IMR-90 (cell line): ENCODE measurements around the gene DNAJC22. TPM values are rescaled to one million over a fixed set of nuclear protein-coding genes. Genes with fewer than 3 reads are reported as not detected.

Experiments
- ATAC-seq: fragments of 200-7000 bp; cut with Tn5 transposase; 2 replicates; pipeline ENCODE4 v1.9.1; 2020; ENCODE audit warnings: low read depth, mild to moderate bottlenecking, moderate library complexity
- BruUV-seq: library from RNA; stranded (reverse); fragments of 400-500 nt; replicated peaks from 2 replicates; lab custom pipeline; 2021; lab: Mats Ljungman, UMichigan
- CTCF ChIA-PET: fragments of 300-600 bp; formaldehyde crosslinking; extraction: SDS; loops from one replicate; lab custom pipeline; 2021; ENCODE audit warnings: antibody characterized with exemption; lab: Yijun Ruan, JAX
- POLR2A ChIA-PET: fragments of 300-600 bp; sonication (Branson Sonifier 250); formaldehyde crosslinking; loops from one replicate; lab custom pipeline; 2022; ENCODE audit warnings: antibody characterized with exemption; ENCODE audit not compliant: unreplicated experiment; lab: Charles Lee
- DNase-seq: peaks from one replicate; pipeline ENCODE4 v3.0.0; 2013
- H2AFZ ChIP-seq: replicated peaks from 2 replicates; pipeline ENCODE3; 2013; ENCODE audit warnings: low read length, mild to moderate bottlenecking; ENCODE audit not compliant: poor library complexity
- H2AK5ac ChIP-seq: 2 replicates; pipeline ENCODE4 v1.6.1; 2013; ENCODE audit warnings: low read depth, low read length, inconsistent platforms
- H2AK9ac ChIP-seq: replicated peaks from 2 replicates; pipeline ENCODE3; 2013; ENCODE audit warnings: mild to moderate bottlenecking, low read depth, low read length, moderate library complexity; ENCODE audit not compliant: poor library complexity
- H2BK120ac ChIP-seq: 2 replicates; pipeline ENCODE4 v1.6.1; 2013; ENCODE audit warnings: low read depth, low read length, inconsistent platforms
- H2BK15ac ChIP-seq: 3 replicates; pipeline ENCODE4 v1.6.1; 2013; ENCODE audit warnings: low read depth, low read length, inconsistent platforms
- H2BK20ac ChIP-seq: 2 replicates; pipeline ENCODE4 v1.6.1; 2013; ENCODE audit warnings: low read depth, mild to moderate bottlenecking, inconsistent platforms, low read length, moderate library complexity
- H2BK5ac ChIP-seq: 2 replicates; pipeline ENCODE4 v1.6.1; 2013; ENCODE audit warnings: mild to moderate bottlenecking, low read depth, low read length, inconsistent platforms; ENCODE audit not compliant: poor library complexity, severe bottlenecking
- H3K14ac ChIP-seq: replicated peaks from 2 replicates; pipeline ENCODE4 v1.6.1; 2013; ENCODE audit warnings: low read depth, low read length, inconsistent platforms
- H3K18ac ChIP-seq: 2 replicates; pipeline ENCODE4 v1.6.1; 2013; ENCODE audit warnings: low read depth, low read length, control low read depth
- H3K23ac ChIP-seq: 2 replicates; pipeline ENCODE4 v1.6.1; 2013; ENCODE audit warnings: low read depth, low read length, inconsistent platforms
- H3K27ac ChIP-seq: 2 replicates; pipeline ENCODE4 v1.5.1; 2013; ENCODE audit warnings: mild to moderate bottlenecking, control low read depth, low read length; ENCODE audit not compliant: insufficient read depth
- H3K27me3 ChIP-seq: 2 replicates; pipeline ENCODE4 v1.6.1; 2013; ENCODE audit warnings: low read length; ENCODE audit not compliant: control insufficient read depth, insufficient read depth
- H3K36me3 ChIP-seq: 2 replicates; pipeline ENCODE4 v1.6.1; 2013; ENCODE audit warnings: low read length, mixed read lengths; ENCODE audit not compliant: control insufficient read depth, insufficient read depth
- H3K4ac ChIP-seq: 2 replicates; pipeline ENCODE4 v1.6.1; 2013; ENCODE audit warnings: low read depth, low read length, inconsistent platforms
- H3K4me1 ChIP-seq: 2 replicates; pipeline ENCODE4 v1.6.1; 2013; ENCODE audit warnings: low read length, mixed read lengths; ENCODE audit not compliant: control insufficient read depth, insufficient read depth
- H3K4me2 ChIP-seq: 2 replicates; pipeline ENCODE4 v1.6.1; 2013; ENCODE audit warnings: low read depth, mild to moderate bottlenecking, control low read depth, low read length, moderate library complexity
- H3K4me3 ChIP-seq: 2 replicates; pipeline ENCODE4 v1.5.1; 2013; ENCODE audit warnings: low read depth, mild to moderate bottlenecking, control low read depth, low read length, moderate library complexity; ENCODE audit not compliant: insufficient read depth
- H3K56ac ChIP-seq: 2 replicates; pipeline ENCODE4 v1.6.1; 2013; ENCODE audit warnings: low read length, inconsistent platforms; ENCODE audit not compliant: insufficient read depth; ENCODE audit errors: extremely low read depth
- H3K79me1 ChIP-seq, 2 experiments: 2 replicates each; pipeline ENCODE4 v1.6.1; 2013; ENCODE audit warnings: low read length in 2 of 2, inconsistent platforms in 1 of 2, low read depth in 1 of 2
- H3K9ac ChIP-seq: 2 replicates; pipeline ENCODE4 v1.6.1; 2013; ENCODE audit warnings: low read depth, low read length, control low read depth
- H3K9me1 ChIP-seq: 2 replicates; pipeline ENCODE4 v1.6.1; 2013; ENCODE audit warnings: low read length, inconsistent platforms; ENCODE audit not compliant: insufficient read depth
- H3K9me3 ChIP-seq: 2 replicates; pipeline ENCODE4 v1.6.1; 2013; ENCODE audit warnings: low read length; ENCODE audit not compliant: control insufficient read depth, insufficient read depth
- H4K20me1 ChIP-seq: 2 replicates; pipeline ENCODE4 v1.6.1; 2013; ENCODE audit warnings: low read length, inconsistent platforms; ENCODE audit not compliant: insufficient read depth
- H4K5ac ChIP-seq: 2 replicates; pipeline ENCODE4 v1.6.1; 2013; ENCODE audit warnings: mild to moderate bottlenecking, low read depth, low read length, control low read depth
- H4K8ac ChIP-seq, 2 experiments: 2 replicates each; pipeline ENCODE4 v1.6.1; 2013; ENCODE audit warnings: low read depth in 2 of 2, low read length in 2 of 2, control low read depth in 1 of 2, inconsistent platforms in 1 of 2
- H4K91ac ChIP-seq: 2 replicates; pipeline ENCODE4 v1.6.1; 2013; ENCODE audit warnings: low read depth, low read length, inconsistent platforms; ENCODE audit not compliant: insufficient read depth
- CTCF ChIP-seq: conservative IDR thresholded peaks from 2 replicates; pipeline ENCODE4 v1.5.1; 2012; ENCODE audit warnings: mild to moderate bottlenecking, low read depth, low read length, improper control_type of control experiment
- FOS ChIP-seq: fragments of 150-350 bp; IDR thresholded peaks from 2 replicates; pipeline ENCODE4 v1.6.1; 2016; ENCODE audit warnings: low read depth, low read length
- MAZ ChIP-seq: IDR thresholded peaks from 2 replicates; pipeline ENCODE4 v1.6.1; 2012; ENCODE audit warnings: low read depth, mild to moderate bottlenecking, low read length, improper control_type of control experiment, moderate library complexity, borderline replicate concordance
- MXI1 ChIP-seq: IDR thresholded peaks from 2 replicates; pipeline ENCODE4 v1.6.1; 2012; ENCODE audit warnings: low read depth, mild to moderate bottlenecking, low read length, moderate library complexity, borderline replicate concordance
- RAD21 ChIP-seq: IDR thresholded peaks from 2 replicates; pipeline ENCODE4 v1.6.1; 2012; ENCODE audit warnings: low read length, improper control_type of control experiment
- SMC3 ChIP-seq: fragments of 150-350 bp; IDR thresholded peaks from 2 replicates; pipeline ENCODE4 v1.6.1; 2016; ENCODE audit warnings: low read depth, mild to moderate bottlenecking, antibody characterized with exemption, low read length, moderate library complexity
- WGBS, 2 experiments: methylation state at CpG; one replicate each; pipeline versions ENCODE4 v1.1.5 to v1.1.7; 2013; ENCODE audit warnings: missing lambda C conversion rate in 2 of 2; ENCODE audit not compliant: insufficient read length in 1 of 2; ENCODE audit errors: extremely low coverage in 2 of 2; 5-methylcytosine and 5-hydroxymethylcytosine counted together
- dilution Hi-C: fragments of 300-500 bp; cut with HindIII; formaldehyde crosslinking; loops from one replicate; pipeline ENCODE4 v1.14.3; 2018; ENCODE audit warnings: low sequenced_read_pairs; ENCODE audit not compliant: unreplicated experiment
- in situ Hi-C: fragments of 300-500 bp; cut with MboI; formaldehyde crosslinking; loops from 3 replicates; pipeline ENCODE4 v1.14.3; 2019; ENCODE audit warnings: low sequenced_read_pairs, inconsistent platforms, mixed read lengths
- intact Hi-C: fragments of 100-400 bp; cut with micrococcal nuclease; formaldehyde crosslinking; loops from 2 replicates; pipeline ENCODE4 v1.10.0; 2022
- polyA plus RNA-seq, 3 experiments: library from polyadenylated mRNA; depleted of rRNA; stranded (reverse); fragments of >200 nt; gene quantifications; 2 replicates each; pipeline ENCODE4 v1.2.3, GENCODE V29; 2012; ENCODE audit warnings: low replicate concordance in 1 of 3
- total RNA-seq: library from RNA; depleted of rRNA; stranded (reverse); fragments of >200 nt; gene quantifications from 2 replicates; pipeline ENCODE4 v1.2.3, GENCODE V29; 2012
- TF ChIP-seq, protein P1 (sequence below): fragments of 150-350 bp; IDR thresholded peaks from 2 replicates; pipeline ENCODE4 v1.6.1; 2017; ENCODE audit warnings: mild to moderate bottlenecking, antibody characterized with exemption, low read length, low read depth

The DNAJC22 gene
- total and polyA plus RNA-seq, 2 of the 4 experiments (the other 2 are of a cell fraction): 8.1 to 8.2 TPM

DNA sequence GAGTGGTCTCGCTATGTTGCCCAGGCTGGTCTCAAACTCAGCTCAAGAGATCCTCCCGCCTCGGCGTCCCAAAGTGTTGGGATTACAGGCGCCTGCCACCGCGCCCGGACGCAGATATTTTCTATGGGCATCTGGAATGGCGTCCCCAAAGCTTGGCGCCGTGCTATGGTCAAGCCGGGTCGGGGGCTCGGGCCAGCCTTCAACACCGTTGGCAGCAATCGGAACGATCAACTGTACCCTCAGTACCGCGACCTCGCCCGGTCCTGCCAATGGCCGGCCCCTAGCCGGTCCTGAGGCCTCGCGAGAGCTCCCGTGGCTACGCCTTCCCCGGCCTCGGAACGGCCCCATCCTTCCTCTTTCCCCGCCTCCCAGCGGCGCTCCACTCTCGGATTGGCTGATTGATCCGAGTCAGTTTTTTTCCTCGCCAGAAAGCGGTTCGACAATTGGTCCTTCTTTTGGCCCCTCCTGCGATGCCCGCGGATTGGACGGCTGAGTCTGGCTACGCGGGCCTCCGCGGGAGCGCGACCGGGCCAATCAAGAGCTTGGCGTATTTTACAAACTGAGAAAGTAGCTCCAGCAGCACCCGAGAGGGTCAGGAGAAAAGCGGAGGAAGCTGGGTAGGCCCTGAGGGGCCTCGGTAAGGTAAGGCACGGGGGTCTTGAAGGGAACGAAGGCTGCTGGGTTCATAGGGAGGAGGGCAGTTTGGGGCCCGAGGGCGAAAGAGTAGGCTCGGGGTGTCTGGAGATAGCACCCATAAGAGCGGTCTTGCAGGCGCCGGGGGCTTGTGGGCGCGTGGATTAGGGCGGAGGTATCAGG, 23.8 kb upstream of the DNAJC22 start, which contains the start of gene TROAP:
Gene TROAP, plus strand, starts transcription at position 548 of the 816 bp plus-strand sequence. CDS start 354 bp downstream, outside the sequence.
- H3K27ac ChIP-seq: peak within 1 kb of the TSS; percentile 72
- dilution Hi-C loops: no loop called here
- POLR2A ChIA-PET: interaction anchor here (1.6 kb wide), 1 partner anchor 9 kb away, joined by 4 read pairs; no protein-coding TSS in a partner anchor

More for the DNA sequence above, 23.8 kb upstream of the DNAJC22 start, which contains the start of gene TROAP:
- no peaks in the 10 kb centered on the region for H4K20me1 ChIP-seq
- peak within 1 kb of the TSS; percentile 82 for H3K4me3 ChIP-seq
- no peaks in the 10 kb centered on the region for H3K9me3 ChIP-seq
- peak within 1 kb of the TSS; percentile 70 for H2AK5ac ChIP-seq
- H2BK120ac ChIP-seq: peak within 1 kb of the TSS; percentile 46; the same call in 1 of the 2 replicates
- H3K4me2 ChIP-seq: peak within 1 kb of the TSS; percentile 92
- H2BK20ac ChIP-seq: no peak within 1 kb of the TSS
- H3K79me1 ChIP-seq: peaks cover 9 to 41% of the 10 kb centered on the region in 2 experiments; a peak in 3 of 4 replicates
- H3K4me1 ChIP-seq: peaks cover 9% of the 10 kb centered on the region; the same call in 1 of the 2 replicates
- peak within 1 kb of the TSS; percentile 72 to 89 for H4K8ac ChIP-seq
- peak within 1 kb of the TSS; percentile 57 for H4K5ac ChIP-seq
- WGBS, 2 experiments: 0% methylated on average over 31 of the region's 65 CpGs; no CpG with 5 or more reads in 1 of the 2 experiments
- peak within 1 kb of the TSS; percentile 51 for H2BK5ac ChIP-seq
- peak; percentile 100 for ATAC-seq
- CTCF ChIA-PET: interaction anchor here (0.7 to 1.7 kb wide), 5 partner anchors 9 to 102 kb away, joined by 3 to 9 read pairs (median 3); partner anchors contain the start of gene C1QL4
- H3K9ac ChIP-seq: peak within 1 kb of the TSS; percentile 81
- TF ChIP-seq, protein P1, sequence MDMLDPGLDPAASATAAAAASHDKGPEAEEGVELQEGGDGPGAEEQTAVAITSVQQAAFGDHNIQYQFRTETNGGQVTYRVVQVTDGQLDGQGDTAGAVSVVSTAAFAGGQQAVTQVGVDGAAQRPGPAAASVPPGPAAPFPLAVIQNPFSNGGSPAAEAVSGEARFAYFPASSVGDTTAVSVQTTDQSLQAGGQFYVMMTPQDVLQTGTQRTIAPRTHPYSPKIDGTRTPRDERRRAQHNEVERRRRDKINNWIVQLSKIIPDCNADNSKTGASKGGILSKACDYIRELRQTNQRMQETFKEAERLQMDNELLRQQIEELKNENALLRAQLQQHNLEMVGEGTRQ: no peak
- TF ChIP-seq CTCF (no peak), RAD21 (no peak), SMC3 (no peak), MAZ (peak; percentile 80; the same call in 1 of the 2 replicates), FOS (0 out of 2 replicates have a peak, but pooled peaks have one; percentile 22), MXI1 (peak; percentile 93)
- intact Hi-C loops: no loop called here
- H2AFZ ChIP-seq: peak within 1 kb of the TSS; percentile 100
- peak within 1 kb of the TSS; percentile 90 for H3K4ac ChIP-seq
- no peak within 1 kb of the TSS for H3K18ac ChIP-seq
- H3K36me3 ChIP-seq: no peaks in the 10 kb centered on the region
- H4K91ac ChIP-seq: peak within 1 kb of the TSS; percentile 73
- BruUV-seq: TSS peak; percentile 58
- H3K27me3 ChIP-seq: no peaks in the 10 kb centered on the region
- no peak within 1 kb of the TSS for H2BK15ac ChIP-seq
- peak within 1 kb of the TSS; percentile 91 for H2AK9ac ChIP-seq
- H3K56ac ChIP-seq: peak within 1 kb of the TSS; percentile 62; the same call in 1 of the 2 replicates
- DNase-seq: peak; percentile 97
- peak within 1 kb of the TSS; percentile 92 for H3K23ac ChIP-seq
- H3K14ac ChIP-seq: peak within 1 kb of the TSS; percentile 98
- in situ Hi-C loops: no loop called here
- no peaks in the 10 kb centered on the region; the same call in 1 of the 2 replicates for H3K9me1 ChIP-seq
